Progenitor cell of endocrine pancreas (in vitro differentiated cells): ENCODE data around the gene SLC27A5. TPM values are rescaled to one million over a fixed set of nuclear protein-coding genes. Genes with fewer than 3 reads are reported as not detected.

Experiments
- DNase-seq: peaks from one replicate; pipeline ENCODE4 v3.0.0; 2021; ENCODE audit warnings: low spot score; ENCODE audit not compliant: unreplicated experiment
- H3K27ac Mint-ChIP-seq: 2 replicates; pipeline ENCODE4 v1.8.0; 2021; ENCODE audit warnings: mild to moderate bottlenecking, moderate library complexity, mixed read lengths
- H3K27me3 Mint-ChIP-seq: 2 replicates; pipeline ENCODE4 v1.8.0; 2021; ENCODE audit warnings: mixed read lengths
- H3K36me3 Mint-ChIP-seq: 2 replicates; pipeline ENCODE4 v1.8.0; 2022; ENCODE audit warnings: mixed read lengths; ENCODE audit not compliant: insufficient read depth
- H3K4me1 Mint-ChIP-seq: 2 replicates; pipeline ENCODE4 v1.8.0; 2021; ENCODE audit warnings: low read depth, mixed read lengths
- H3K4me3 Mint-ChIP-seq: 2 replicates; pipeline ENCODE4 v1.8.0; 2021; ENCODE audit warnings: low read depth, mild to moderate bottlenecking, moderate library complexity, mixed read lengths
- H3K9me3 Mint-ChIP-seq: 2 replicates; pipeline ENCODE4 v1.8.0; 2021; ENCODE audit warnings: low read depth, mixed read lengths
- CTCF ChIP-seq: fragments of 200-600 bp; sonication (generic); IDR thresholded peaks from one replicate; pipeline ENCODE4 v1.5.0; 2021; ENCODE audit warnings: antibody characterized with exemption, mild to moderate bottlenecking; ENCODE audit not compliant: unreplicated experiment
- total RNA-seq: library from RNA; stranded (reverse); gene quantifications from 2 replicates; pipeline ENCODE4 v1.2.1, GENCODE V29; 2021

Gene SLC27A5
- total RNA-seq, 1 donor from 2014 or later: 9.9 TPM

GRCh38 chr19:58548859-58549663 is 37.3 kb upstream of the SLC27A5 start:
- TF ChIP-seq CTCF: no peak
- no peak for DNase-seq
- Mint-ChIP-seq H3K9me3 (no peaks in the 10 kb centered on the region), H3K4me1 (peaks cover 21% of the 10 kb centered on the region), H3K36me3 (peaks cover 26% of the 10 kb centered on the region), H3K4me3 (no peak overlapping the region), H3K27ac (no peak overlapping the region), H3K27me3 (no peaks in the 10 kb centered on the region)

- Mint-ChIP-seq H3K4me3 (no peak overlapping the region), H3K36me3 (peaks cover 22% of the 10 kb centered on the region), H3K27ac (peak overlapping the region; percentile 20), H3K9me3 (no peaks in the 10 kb centered on the region), H3K4me1 (peaks cover 21% of the 10 kb centered on the region), H3K27me3 (peaks cover 6% of the 10 kb centered on the region)
- TF ChIP-seq CTCF: no peak
- DNase-seq: no peak
Observed at GRCh38 chr19:58547323-58548312, 35.8 kb upstream of the SLC27A5 start.

GRCh38 chr19:58546019-58546530 is 34.3 kb upstream of the SLC27A5 start:
- H3K27me3 Mint-ChIP-seq: peaks cover 8% of the 10 kb centered on the region
- peaks cover 21% of the 10 kb centered on the region for H3K4me1 Mint-ChIP-seq
- peaks cover 20% of the 10 kb centered on the region for H3K36me3 Mint-ChIP-seq
- H3K4me3 Mint-ChIP-seq: peak overlapping the region; percentile 96
- H3K27ac Mint-ChIP-seq: peak overlapping the region; percentile 97
- TF ChIP-seq CTCF: no peak
- H3K9me3 Mint-ChIP-seq: no peaks in the 10 kb centered on the region
- no peak for DNase-seq

GRCh38 chr19:58545286-58546018 is 33.7 kb upstream of the SLC27A5 start:
- DNase-seq: no peak

More at GRCh38 chr19:58545286-58546018, 33.7 kb upstream of the SLC27A5 start:
- Mint-ChIP-seq H3K4me1 (peaks cover 21% of the 10 kb centered on the region), H3K4me3 (peak overlapping the region; percentile 96), H3K36me3 (peaks cover 18% of the 10 kb centered on the region), H3K27ac (peak overlapping the region; percentile 97), H3K9me3 (no peaks in the 10 kb centered on the region), H3K27me3 (peaks cover 8% of the 10 kb centered on the region)
- TF ChIP-seq CTCF: no peak
